ENCODE data around the gene RANBP17.

DNA sequence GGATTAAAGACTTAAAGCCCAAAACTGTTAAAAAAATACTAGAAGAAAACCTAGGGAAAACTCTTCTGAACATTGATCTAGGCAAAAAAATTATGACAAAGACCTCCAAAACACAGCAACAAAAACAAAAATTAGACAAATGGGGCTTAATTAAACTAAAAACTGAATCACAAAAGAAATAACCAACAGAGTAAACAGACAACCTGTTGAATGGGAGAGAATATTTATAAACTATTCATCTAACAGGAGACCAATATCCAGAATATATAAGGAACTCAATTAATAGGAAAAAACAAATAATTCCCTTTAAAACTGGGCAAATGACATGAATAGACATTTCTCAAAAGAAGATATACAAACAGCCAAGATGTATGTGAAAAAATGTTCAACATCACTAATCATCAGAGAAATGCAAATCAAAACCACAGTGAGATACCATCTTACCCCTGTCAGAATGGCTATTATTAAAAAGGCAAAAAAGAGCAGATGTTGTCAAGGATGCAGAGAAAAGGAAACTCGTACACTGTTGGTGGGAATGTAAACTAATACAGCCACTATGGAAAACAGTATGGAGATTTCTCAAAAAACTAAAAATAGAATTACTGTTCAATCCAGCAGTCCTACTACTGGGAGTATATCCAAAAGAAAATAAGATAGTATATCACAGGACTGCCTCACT, 397.1 kb downstream of the RANBP17 start:
- TF ChIP-seq, protein P1, sequence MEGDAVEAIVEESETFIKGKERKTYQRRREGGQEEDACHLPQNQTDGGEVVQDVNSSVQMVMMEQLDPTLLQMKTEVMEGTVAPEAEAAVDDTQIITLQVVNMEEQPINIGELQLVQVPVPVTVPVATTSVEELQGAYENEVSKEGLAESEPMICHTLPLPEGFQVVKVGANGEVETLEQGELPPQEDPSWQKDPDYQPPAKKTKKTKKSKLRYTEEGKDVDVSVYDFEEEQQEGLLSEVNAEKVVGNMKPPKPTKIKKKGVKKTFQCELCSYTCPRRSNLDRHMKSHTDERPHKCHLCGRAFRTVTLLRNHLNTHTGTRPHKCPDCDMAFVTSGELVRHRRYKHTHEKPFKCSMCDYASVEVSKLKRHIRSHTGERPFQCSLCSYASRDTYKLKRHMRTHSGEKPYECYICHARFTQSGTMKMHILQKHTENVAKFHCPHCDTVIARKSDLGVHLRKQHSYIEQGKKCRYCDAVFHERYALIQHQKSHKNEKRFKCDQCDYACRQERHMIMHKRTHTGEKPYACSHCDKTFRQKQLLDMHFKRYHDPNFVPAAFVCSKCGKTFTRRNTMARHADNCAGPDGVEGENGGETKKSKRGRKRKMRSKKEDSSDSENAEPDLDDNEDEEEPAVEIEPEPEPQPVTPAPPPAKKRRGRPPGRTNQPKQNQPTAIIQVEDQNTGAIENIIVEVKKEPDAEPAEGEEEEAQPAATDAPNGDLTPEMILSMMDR (IDR thresholded peaks at IDR 0.05; ENCODE audit: poor library complexity, severe bottlenecking) = no peak
- TF ChIP-seq POLR2AphosphoS5 (IDR thresholded peaks at IDR 0.05) (no peak), EZH2 (IDR thresholded peaks at IDR 0.05; ENCODE audit: borderline replicate concordance, insufficient read depth, low read length, poor library complexity, severe bottlenecking) (no peak), TAF1 (IDR thresholded peaks at IDR 0.05; ENCODE audit: low read depth) (no peak)
